ENCODE data around the gene VDAC1. TPM values are rescaled to one million over a fixed set of nuclear protein-coding genes. Genes with fewer than 3 reads are reported as not detected.

The VDAC1 gene
- total and polyA plus RNA-seq, 2 of the 8 experiments (the other 6 are each of a cell fraction or from before 2014, with no cell fraction given), result 111 to 301 TPM

DNA sequence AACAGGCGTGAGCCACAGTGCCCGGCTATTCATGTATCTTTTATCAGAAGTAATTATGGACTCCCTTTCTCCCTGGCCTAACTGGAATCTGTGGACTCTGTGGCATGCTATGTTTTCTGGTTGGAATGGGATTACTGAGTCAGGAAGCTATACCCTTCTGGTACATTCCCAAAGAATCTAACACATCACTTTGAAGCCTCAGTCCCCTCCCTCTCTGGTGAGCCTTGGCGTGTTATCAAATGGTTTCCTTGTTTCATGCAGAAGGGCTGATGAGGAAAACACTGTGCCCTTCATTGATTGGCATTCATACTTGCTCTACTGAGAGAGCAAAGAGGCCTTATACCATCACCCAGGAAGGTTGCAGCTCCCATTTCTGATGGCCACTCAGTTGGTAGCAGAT lies 59.2 kb downstream of the VDAC1 start (continued):
- TF ChIP-seq EP300 (IDR thresholded peaks at IDR 0.05; ENCODE audit: borderline replicate concordance in 1 of 2, low read depth in 2 of 2, low read length in 2 of 2) (no peak), SRF (IDR thresholded peaks at IDR 0.05; ENCODE audit: low read depth, low read length) (no peak), E2F6 (IDR thresholded peaks at IDR 0.05) (no peak), EGR1 (IDR thresholded peaks at IDR 0.05; ENCODE audit: borderline replicate concordance, low read depth, low read length) (no peak), HDAC2 (IDR thresholded peaks at IDR 0.05; ENCODE audit: borderline replicate concordance in 1 of 2, low read depth in 2 of 2, low read length in 2 of 2) (no peak), SUZ12 (IDR thresholded peaks at IDR 0.05; ENCODE audit: low read length) (no peak), ASH2L (IDR thresholded peaks at IDR 0.05; ENCODE audit: low read length) (no peak), POLR2AphosphoS5 (IDR thresholded peaks at IDR 0.05; ENCODE audit: low read depth, low read length) (no peak)

All from H1 (cell line).